Esophagus muscularis mucosa (tissue), 4 donors: ENCODE results near the gene ASMTL.
"Not testable (repeated sequence)": the region's sequence is repeated elsewhere in the genome, so short reads cannot be mapped to it uniquely, and the experiment has no call there.

Experiments
- EP300 ChIP-seq: sonication (generic); formaldehyde crosslinking; IDR thresholded peaks from one replicate; pipeline ENCODE4 v1.6.1; 2017; ENCODE audit warnings: antibody characterized with exemption
- POLR2A ChIP-seq: fragments of 450-650 bp; IDR thresholded peaks from one replicate; pipeline ENCODE4 v1.6.1; 2017; ENCODE audit warnings: antibody characterized with exemption, moderate library complexity, mild to moderate bottlenecking, low read depth
- POLR2AphosphoS5 ChIP-seq, 2 donors: sonication (generic); formaldehyde crosslinking; IDR thresholded peaks; one replicate each; pipeline ENCODE4 v1.6.1; 2017; ENCODE audit warnings: antibody characterized with exemption in 2 of 2
- TF ChIP-seq, protein P1 (sequence below), 3 experiments: fragments of 200-600 bp in 2 of 3; fragments of 450-650 bp in 1 of 3; sonication (generic) in 2 of 3; IDR thresholded peaks; one replicate each; pipeline ENCODE4 v1.5.1; 2017 to 2019; ENCODE audit warnings: antibody characterized with exemption in 3 of 3, mild to moderate bottlenecking in 2 of 3, moderate library complexity in 1 of 3

GRCh38 chrX:1446984-1447968, 5.4 kb downstream of the ASMTL start:
- TF ChIP-seq, protein P1, sequence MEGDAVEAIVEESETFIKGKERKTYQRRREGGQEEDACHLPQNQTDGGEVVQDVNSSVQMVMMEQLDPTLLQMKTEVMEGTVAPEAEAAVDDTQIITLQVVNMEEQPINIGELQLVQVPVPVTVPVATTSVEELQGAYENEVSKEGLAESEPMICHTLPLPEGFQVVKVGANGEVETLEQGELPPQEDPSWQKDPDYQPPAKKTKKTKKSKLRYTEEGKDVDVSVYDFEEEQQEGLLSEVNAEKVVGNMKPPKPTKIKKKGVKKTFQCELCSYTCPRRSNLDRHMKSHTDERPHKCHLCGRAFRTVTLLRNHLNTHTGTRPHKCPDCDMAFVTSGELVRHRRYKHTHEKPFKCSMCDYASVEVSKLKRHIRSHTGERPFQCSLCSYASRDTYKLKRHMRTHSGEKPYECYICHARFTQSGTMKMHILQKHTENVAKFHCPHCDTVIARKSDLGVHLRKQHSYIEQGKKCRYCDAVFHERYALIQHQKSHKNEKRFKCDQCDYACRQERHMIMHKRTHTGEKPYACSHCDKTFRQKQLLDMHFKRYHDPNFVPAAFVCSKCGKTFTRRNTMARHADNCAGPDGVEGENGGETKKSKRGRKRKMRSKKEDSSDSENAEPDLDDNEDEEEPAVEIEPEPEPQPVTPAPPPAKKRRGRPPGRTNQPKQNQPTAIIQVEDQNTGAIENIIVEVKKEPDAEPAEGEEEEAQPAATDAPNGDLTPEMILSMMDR (IDR thresholded peaks at IDR 0.05): not testable (repeated sequence)
- not testable (repeated sequence) for TF ChIP-seq POLR2A; EP300; POLR2AphosphoS5 (IDR thresholded peaks at IDR 0.05)
